Choroid plexus epithelial cell (primary cell): Measurements from ENCODE around the gene DNAJC6.

Source experiments
- DNase-seq: peaks from one replicate; pipeline ENCODE4 v3.0.0-alpha.2; 2010; ENCODE audit warnings: low read depth
- H3K4me3 ChIP-seq: 2 replicates; pipeline ENCODE4 v1.5.1; 2011; ENCODE audit warnings: low read depth, mild to moderate bottlenecking, control low read depth, low read length, moderate library complexity
- CTCF ChIP-seq: conservative IDR thresholded peaks from 2 replicates; pipeline ENCODE4 v1.5.1; 2011; ENCODE audit warnings: low read depth, mild to moderate bottlenecking, control low read depth, inconsistent platforms, low read length, moderate library complexity

Gene DNAJC6

GRCh38 chr1:65317866-65318653, 8.7 kb downstream of the DNAJC6 start:
- no peak for TF ChIP-seq CTCF
- no peak for DNase-seq
- H3K4me3 ChIP-seq: no peak overlapping the region

GRCh38 chr1:65319141-65319540, 9.8 kb downstream of the DNAJC6 start:
- H3K4me3 ChIP-seq: no peak overlapping the region
- no peak for TF ChIP-seq CTCF
- DNase-seq: no peak

GRCh38 chr1:65319754-65320153, 10.4 kb downstream of the DNAJC6 start:
- DNase-seq: no peak
- TF ChIP-seq CTCF: no peak
- no peak overlapping the region for H3K4me3 ChIP-seq

- H3K4me3 ChIP-seq: no peak overlapping the region
- no peak for TF ChIP-seq CTCF
- no peak for DNase-seq
These were observed 12.5 kb downstream of the DNAJC6 start for GRCh38 chr1:65321879-65322278.

GRCh38 chr1:65323246-65323645, 13.9 kb downstream of the DNAJC6 start:
- H3K4me3 ChIP-seq: no peak overlapping the region
- TF ChIP-seq CTCF: no peak
- no peak for DNase-seq

GRCh38 chr1:65330021-65330420, 20.7 kb downstream of the DNAJC6 start:
- no peak for DNase-seq
- no peak overlapping the region for H3K4me3 ChIP-seq
- no peak for TF ChIP-seq CTCF

- TF ChIP-seq CTCF: no peak
- no peak overlapping the region for H3K4me3 ChIP-seq
These were observed 21.5 kb downstream of the DNAJC6 start for GRCh38 chr1:65330822-65331221.

More at GRCh38 chr1:65330822-65331221, 21.5 kb downstream of the DNAJC6 start:
- no peak for DNase-seq
